OCI-LY1 (cell line): Measurements from ENCODE around the gene ALPI.

Source experiments
- H2AFZ ChIP-seq: fragments of 200-600 bp; sonication (generic), shearing (Covaris generic); 2 replicates; pipeline ENCODE4 v1.6.0; 2014; ENCODE audit warnings: antibody characterized with exemption, mild to moderate bottlenecking, low read length
- H3F3A ChIP-seq: fragments of 200-600 bp; sonication (generic), shearing (Covaris generic); 2 replicates; pipeline ENCODE4 v1.6.0; 2014; ENCODE audit warnings: mild to moderate bottlenecking, antibody characterized with exemption, low read length, moderate library complexity; ENCODE audit not compliant: insufficient read depth
- H3K27ac ChIP-seq: fragments of 200-600 bp; sonication (generic); 2 replicates; pipeline ENCODE4 v1.5.1; 2014; ENCODE audit warnings: low read length, mixed run types, mild to moderate bottlenecking, low read depth; ENCODE audit not compliant: poor library complexity, severe bottlenecking
- H3K27me3 ChIP-seq: fragments of 200-600 bp; sonication (generic); 2 replicates; pipeline ENCODE4 v1.6.0; 2014; ENCODE audit warnings: antibody characterized with exemption, mild to moderate bottlenecking, low read length, moderate library complexity; ENCODE audit not compliant: insufficient read depth
- H3K36me3 ChIP-seq: fragments of 200-600 bp; sonication (generic); 2 replicates; pipeline ENCODE4 v1.6.1; 2014; ENCODE audit warnings: mild to moderate bottlenecking, antibody characterized with exemption, low read length, moderate library complexity, mixed read lengths; ENCODE audit not compliant: insufficient read depth
- H3K4me1 ChIP-seq: fragments of 200-600 bp; sonication (generic); 2 replicates; pipeline ENCODE4 v1.5.1; 2014; ENCODE audit warnings: mild to moderate bottlenecking, low read length, moderate library complexity; ENCODE audit not compliant: insufficient read depth, severe bottlenecking
- H3K4me2 ChIP-seq: fragments of 200-600 bp; sonication (generic), shearing (Covaris generic); 2 replicates; pipeline ENCODE4 v1.6.1; 2014; ENCODE audit warnings: low read length
- H3K4me3 ChIP-seq: fragments of 200-600 bp; sonication (generic); 2 replicates; pipeline ENCODE4 v1.5.1; 2014; ENCODE audit warnings: low read length, low read depth, mild to moderate bottlenecking, mixed read lengths; ENCODE audit not compliant: poor library complexity, severe bottlenecking
- H3K79me2 ChIP-seq: fragments of 200-600 bp; shearing (Covaris generic); 2 replicates; pipeline ENCODE4 v1.6.1; 2016; ENCODE audit warnings: mixed run types, low read length, mixed read lengths; ENCODE audit not compliant: insufficient read depth
- H3K9ac ChIP-seq: fragments of 200-600 bp; sonication (generic), shearing (Covaris generic); 2 replicates; pipeline ENCODE4 v1.6.1; 2014; ENCODE audit warnings: mild to moderate bottlenecking, low read length, mixed read lengths
- H3K9me2 ChIP-seq: fragments of 200-600 bp; sonication (generic), shearing (Covaris generic); 2 replicates; pipeline ENCODE4 v1.6.1; 2014; ENCODE audit warnings: low read depth, mild to moderate bottlenecking, low read length, mixed read lengths
- H3K9me3 ChIP-seq: fragments of 200-600 bp; shearing (Covaris generic); 2 replicates; pipeline ENCODE4 v1.6.1; 2014; ENCODE audit warnings: low read length, mixed read lengths
- H4K20me1 ChIP-seq: fragments of 200-600 bp; sonication (generic), shearing (Covaris generic); 2 replicates; pipeline ENCODE4 v1.6.0; 2016; ENCODE audit warnings: mild to moderate bottlenecking, low read length; ENCODE audit not compliant: insufficient read depth
- EZH2 ChIP-seq: fragments of 200-600 bp; sonication (generic), shearing (Covaris generic); IDR thresholded peaks from 2 replicates; pipeline ENCODE4 v1.8.0; 2017; ENCODE audit warnings: borderline replicate concordance, mixed run types, mild to moderate bottlenecking, antibody characterized with exemption, low read length, moderate library complexity, mixed read lengths
- TF ChIP-seq, protein P1 (sequence below): fragments of 200-600 bp; sonication (generic), shearing (Covaris generic); IDR thresholded peaks from 2 replicates; pipeline ENCODE4 v1.5.1; 2017; ENCODE audit warnings: mild to moderate bottlenecking, antibody characterized with exemption, low read length, moderate library complexity, mixed read lengths

ALPI gene

DNA sequence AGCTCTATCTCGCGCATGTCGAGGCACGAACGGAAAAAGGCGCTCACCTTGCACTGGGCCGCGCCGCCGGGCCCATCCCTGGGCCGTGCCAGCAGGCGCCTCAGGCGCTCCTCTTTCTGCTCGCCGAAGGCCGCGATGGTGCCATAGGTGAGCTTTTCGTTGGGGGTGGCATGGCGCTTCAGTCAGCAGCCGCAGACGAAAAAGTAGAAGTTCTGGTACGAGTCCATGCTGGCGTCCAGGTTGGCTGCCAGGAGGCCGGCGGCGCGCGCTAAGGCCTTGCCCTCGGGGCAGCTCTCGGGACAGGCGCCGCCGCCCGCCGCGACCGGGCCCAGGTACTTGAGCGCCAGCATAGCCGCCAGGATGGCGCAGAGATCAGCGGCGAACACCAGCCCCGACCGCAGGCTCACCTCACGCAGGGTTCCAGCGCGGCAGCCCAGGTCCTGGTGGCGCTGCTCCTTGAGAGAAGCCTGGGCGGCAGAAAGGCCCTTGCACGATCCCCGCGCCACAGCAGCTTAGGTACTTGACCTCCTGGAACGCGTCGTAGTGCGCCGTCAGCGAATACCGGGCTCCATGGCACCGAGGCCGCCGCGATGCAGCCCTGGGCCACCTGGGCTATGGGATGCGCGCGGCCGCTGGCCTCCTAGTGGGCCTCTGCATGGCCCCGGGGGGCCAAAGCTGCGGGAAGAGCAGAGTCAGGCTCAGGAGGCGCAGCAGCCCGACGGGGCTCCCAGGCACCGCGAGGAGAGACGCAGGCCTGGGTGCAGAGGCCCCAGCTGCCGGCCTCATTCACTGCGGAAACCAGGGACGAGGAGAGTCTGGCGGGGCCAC is 36.5 kb upstream of the ALPI start:
- no peaks in the 10 kb centered on the region for H3K9me3 ChIP-seq
- no peaks in the 10 kb centered on the region for H3K36me3 ChIP-seq
- H3K4me2 ChIP-seq = no peak overlapping the region
- H3K4me1 ChIP-seq = no peaks in the 10 kb centered on the region
- H3F3A ChIP-seq = no peaks in the 10 kb centered on the region
- H3K9me2 ChIP-seq = no peaks in the 10 kb centered on the region
- no peaks in the 10 kb centered on the region for H3K79me2 ChIP-seq
- no peak overlapping the region for H3K27ac ChIP-seq
- no peak overlapping the region for H2AFZ ChIP-seq
- TF ChIP-seq EZH2 = no peak
- TF ChIP-seq, protein P1, sequence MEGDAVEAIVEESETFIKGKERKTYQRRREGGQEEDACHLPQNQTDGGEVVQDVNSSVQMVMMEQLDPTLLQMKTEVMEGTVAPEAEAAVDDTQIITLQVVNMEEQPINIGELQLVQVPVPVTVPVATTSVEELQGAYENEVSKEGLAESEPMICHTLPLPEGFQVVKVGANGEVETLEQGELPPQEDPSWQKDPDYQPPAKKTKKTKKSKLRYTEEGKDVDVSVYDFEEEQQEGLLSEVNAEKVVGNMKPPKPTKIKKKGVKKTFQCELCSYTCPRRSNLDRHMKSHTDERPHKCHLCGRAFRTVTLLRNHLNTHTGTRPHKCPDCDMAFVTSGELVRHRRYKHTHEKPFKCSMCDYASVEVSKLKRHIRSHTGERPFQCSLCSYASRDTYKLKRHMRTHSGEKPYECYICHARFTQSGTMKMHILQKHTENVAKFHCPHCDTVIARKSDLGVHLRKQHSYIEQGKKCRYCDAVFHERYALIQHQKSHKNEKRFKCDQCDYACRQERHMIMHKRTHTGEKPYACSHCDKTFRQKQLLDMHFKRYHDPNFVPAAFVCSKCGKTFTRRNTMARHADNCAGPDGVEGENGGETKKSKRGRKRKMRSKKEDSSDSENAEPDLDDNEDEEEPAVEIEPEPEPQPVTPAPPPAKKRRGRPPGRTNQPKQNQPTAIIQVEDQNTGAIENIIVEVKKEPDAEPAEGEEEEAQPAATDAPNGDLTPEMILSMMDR = no peak
- H3K4me3 ChIP-seq = no peak overlapping the region
- no peaks in the 10 kb centered on the region for H4K20me1 ChIP-seq
- H3K27me3 ChIP-seq = no peaks in the 10 kb centered on the region
- H3K9ac ChIP-seq = no peak overlapping the region

DNA sequence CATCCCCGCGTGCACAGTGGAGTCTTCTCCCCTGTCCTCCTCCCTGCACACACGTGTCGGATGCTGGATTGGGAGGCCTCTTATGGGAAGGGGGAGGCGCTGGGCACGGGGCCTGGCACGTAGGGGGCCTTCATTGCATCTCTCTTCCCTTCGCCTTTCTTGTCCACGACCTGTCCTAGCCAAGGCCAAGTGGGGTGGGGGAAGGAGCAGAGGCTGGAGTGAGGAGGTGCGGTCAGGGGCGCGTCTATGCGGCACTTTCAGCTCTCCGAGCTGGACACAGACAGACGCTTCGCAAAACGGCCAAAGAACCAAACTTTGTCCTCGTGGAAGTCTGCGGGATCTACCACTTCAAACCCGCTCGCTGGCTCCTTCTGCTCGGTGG is 35.9 kb upstream of the ALPI start:
- no peaks in the 10 kb centered on the region for H4K20me1 ChIP-seq
- H3K9ac ChIP-seq = no peak overlapping the region
- no peaks in the 10 kb centered on the region for H3F3A ChIP-seq
- H3K79me2 ChIP-seq = no peaks in the 10 kb centered on the region
- H3K27ac ChIP-seq = no peak overlapping the region
- no peak for TF ChIP-seq EZH2
- TF ChIP-seq, protein P1 = no peak
- H3K4me3 ChIP-seq = no peak overlapping the region
- H3K4me1 ChIP-seq = no peaks in the 10 kb centered on the region
- no peak overlapping the region for H2AFZ ChIP-seq
- no peaks in the 10 kb centered on the region for H3K9me2 ChIP-seq
- 0 out of 2 replicates have a peak, but pooled peaks cover 3% of the 10 kb centered on the region for H3K27me3 ChIP-seq
- no peak overlapping the region for H3K4me2 ChIP-seq
- no peaks in the 10 kb centered on the region for H3K9me3 ChIP-seq
- H3K36me3 ChIP-seq = no peaks in the 10 kb centered on the region

DNA sequence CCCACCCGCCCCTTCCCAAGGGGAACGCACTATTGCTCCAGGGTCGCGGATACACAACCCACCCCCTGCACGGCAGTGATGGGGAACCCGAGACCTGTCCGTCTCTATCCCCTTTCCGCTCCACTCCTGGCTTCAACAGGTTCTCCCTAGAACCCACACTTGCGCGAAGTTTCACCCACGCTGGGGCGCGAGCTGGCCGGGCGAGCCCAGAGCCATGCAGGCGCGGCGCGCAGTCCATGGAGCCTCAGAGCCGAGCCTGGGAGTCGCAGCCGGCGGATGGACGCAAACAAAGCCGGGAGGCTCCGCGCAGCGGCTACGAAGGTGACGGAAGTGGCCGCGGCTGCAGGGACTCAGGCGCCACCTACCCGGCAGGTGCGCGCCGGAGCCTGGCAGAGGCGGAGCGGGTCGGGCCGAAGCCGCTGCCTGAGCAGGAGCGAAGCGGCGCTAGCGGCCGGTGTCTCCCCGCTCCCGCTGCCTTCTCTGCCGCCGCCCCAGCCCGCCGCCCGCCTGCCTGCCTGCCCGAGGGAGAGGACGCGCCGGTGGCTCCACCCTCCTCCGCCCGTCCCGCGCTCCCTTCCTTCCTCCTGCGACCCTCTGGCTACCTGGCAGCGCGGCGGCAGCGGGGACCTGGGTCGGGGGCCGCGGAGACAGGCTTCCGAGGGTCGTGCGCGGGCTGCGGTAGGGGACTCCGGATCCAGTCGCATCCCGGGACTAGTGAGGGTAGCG is 35.3 kb upstream of the ALPI start:
- no peaks in the 10 kb centered on the region for H3K9me3 ChIP-seq
- no peak overlapping the region for H3K4me2 ChIP-seq
- H3K4me3 ChIP-seq = no peak overlapping the region
- H2AFZ ChIP-seq = no peak overlapping the region
- no peaks in the 10 kb centered on the region for H3K9me2 ChIP-seq
- no peaks in the 10 kb centered on the region for H3K4me1 ChIP-seq
- TF ChIP-seq, protein P1 = no peak
- no peak for TF ChIP-seq EZH2
- no peaks in the 10 kb centered on the region for H4K20me1 ChIP-seq
- H3K36me3 ChIP-seq = no peaks in the 10 kb centered on the region
- 0 out of 2 replicates have a peak, but pooled peaks cover 4% of the 10 kb centered on the region for H3K27me3 ChIP-seq
- no peak overlapping the region for H3K27ac ChIP-seq
- H3K9ac ChIP-seq = no peak overlapping the region
- H3K79me2 ChIP-seq = no peaks in the 10 kb centered on the region
- no peaks in the 10 kb centered on the region for H3F3A ChIP-seq
